K562 treated with DMSO at 1 percent for 24 hours (cell line): Measurements from ENCODE around the gene CD300LD. TPM values are rescaled to one million over a fixed set of nuclear protein-coding genes. Genes with fewer than 3 reads are reported as not detected.

Source experiments
- total RNA-seq: library from RNA; unstranded; fragments of 300-600 nt; gene quantifications from 2 replicates; pipeline ENCODE4 v1.2.3, GENCODE V29; 2022; ENCODE audit warnings: low read depth; ENCODE audit not compliant: insufficient read depth

Gene CD300LD
- total RNA-seq: not detected in 2 replicates

GRCh38 chr17:74592087-74592990 is at the start of gene CD300LD:
Gene CD300LD, minus strand, starts transcription at chr17:74592283. Its CDS starts 81 bp downstream, at chr17:74592202.

GRCh38 chr17:74623693-74624093 is 31.6 kb upstream of the CD300LD start, which contains the start of gene CD300E:
Gene CD300E, minus strand, starts transcription at chr17:74623738. Its CDS starts 117 bp downstream, at chr17:74623621.

GRCh38 chr17:74567397-74567796 is 24.7 kb downstream of the CD300LD start, which contains the start of gene CD300H:
Gene CD300H, minus strand, starts transcription at chr17:74567509.

GRCh38 chr17:74545843-74546230 is 46.2 kb downstream of the CD300LD start, which contains the start of gene CD300C:
Gene CD300C, minus strand, starts transcription at chr17:74546115. Its CDS starts 333 bp downstream, at chr17:74545782.

GRCh38 chr17:74531231-74531761 is 60.8 kb downstream of the CD300LD start, which contains the start of gene CD300LB:
Gene CD300LB, minus strand, starts transcription at chr17:74531475. Its CDS starts 125 bp downstream, at chr17:74531350.

Other genes with a start within 250 kb of the CD300LD start
- 0.20 TPM in 1 of 2 replicates, not detected in the other for gene BTBD17, start 230.4 kb downstream of the CD300LD start, total RNA-seq
- not detected in 2 replicates for gene GPR142, start 224.8 kb downstream of the CD300LD start, total RNA-seq
- 10.6 and 11.4 TPM in 2 replicates for gene GPRC5C, start 160.2 kb downstream of the CD300LD start, total RNA-seq
- gene CD300A, start 125.6 kb downstream of the CD300LD start, total RNA-seq: 1.5 and 3.2 TPM in 2 replicates
- not detected in 2 replicates for gene CD300LB, start 60.8 kb downstream of the CD300LD start, total RNA-seq
- gene CD300C, start 46.2 kb downstream of the CD300LD start, total RNA-seq: not detected in 2 replicates
- not detected in 2 replicates for gene CD300H, start 24.8 kb downstream of the CD300LD start, total RNA-seq
- not detected in 2 replicates for gene CD300E, start 31.5 kb upstream of the CD300LD start, total RNA-seq
- gene CD300LF, start 120.6 kb upstream of the CD300LD start, total RNA-seq: not detected in 2 replicates
- gene RAB37, start 145.0 kb upstream of the CD300LD start, total RNA-seq: not detected in 2 replicates
- gene NHERF1, start 156.3 kb upstream of the CD300LD start, total RNA-seq: 78.6 and 82.7 TPM in 2 replicates
- 27.3 and 36.5 TPM in 2 replicates for gene NAT9, start 184.1 kb upstream of the CD300LD start, total RNA-seq